DOHH2 (cell line): ENCODE data around the gene ZNF629.
"Not testable (repeated sequence)": the region's sequence is repeated elsewhere in the genome, so short reads cannot be mapped to it uniquely, and the experiment has no call there.

ENCODE experiments used
- H3F3A ChIP-seq: fragments of 200-600 bp; sonication (generic), shearing (Covaris generic); 2 replicates; pipeline ENCODE4 v1.6.0; 2016; ENCODE audit warnings: antibody characterized with exemption, mild to moderate bottlenecking; ENCODE audit not compliant: control insufficient read depth, insufficient read depth
- H3K27ac ChIP-seq: fragments of 200-600 bp; sonication (generic); 2 replicates; pipeline ENCODE4 v1.5.1; 2014; ENCODE audit warnings: low read depth, mild to moderate bottlenecking, low read length, moderate library complexity
- H3K27me3 ChIP-seq: fragments of 200-600 bp; sonication (generic); 2 replicates; pipeline ENCODE4 v1.6.1; 2014; ENCODE audit warnings: mild to moderate bottlenecking, low read length, mixed read lengths; ENCODE audit not compliant: control insufficient read depth
- H3K36me3 ChIP-seq: fragments of 200-600 bp; sonication (generic); 2 replicates; pipeline ENCODE4 v1.6.1; 2014; ENCODE audit warnings: mild to moderate bottlenecking, low read length, moderate library complexity, mixed read lengths; ENCODE audit not compliant: control insufficient read depth
- H3K4me1 ChIP-seq: fragments of 200-600 bp; sonication (generic); 2 replicates; pipeline ENCODE4 v1.6.1; 2014; ENCODE audit warnings: mild to moderate bottlenecking, low read length, mixed read lengths; ENCODE audit not compliant: control insufficient read depth
- H3K4me2 ChIP-seq: fragments of 200-600 bp; sonication (generic); 2 replicates; pipeline ENCODE4 v1.6.0; 2014; ENCODE audit warnings: mild to moderate bottlenecking, low read length, moderate library complexity
- H3K4me3 ChIP-seq: fragments of 200-600 bp; sonication (generic); 2 replicates; pipeline ENCODE4 v1.5.1; 2014; ENCODE audit warnings: mild to moderate bottlenecking, low read length, mixed read lengths
- H3K79me2 ChIP-seq: fragments of 200-600 bp; sonication (generic); 2 replicates; pipeline ENCODE4 v1.6.1; 2014; ENCODE audit warnings: mild to moderate bottlenecking, low read length, mixed read lengths; ENCODE audit not compliant: control insufficient read depth
- H3K9me2 ChIP-seq: fragments of 200-600 bp; sonication (generic); replicated peaks from 2 replicates; pipeline ENCODE4 v1.6.1; 2014; ENCODE audit warnings: mild to moderate bottlenecking, low read length, mixed read lengths; ENCODE audit not compliant: control insufficient read depth
- H3K9me3 ChIP-seq: fragments of 200-600 bp; sonication (generic); 2 replicates; pipeline ENCODE4 v1.6.1; 2014; ENCODE audit warnings: antibody characterized with exemption, low read length, mixed read lengths; ENCODE audit not compliant: control insufficient read depth, insufficient read depth
- H4K20me1 ChIP-seq: fragments of 200-600 bp; sonication (generic); 2 replicates; pipeline ENCODE4 v1.6.0; 2014; ENCODE audit warnings: low read depth, mild to moderate bottlenecking, antibody characterized with exemption, low read length, moderate library complexity; ENCODE audit not compliant: control insufficient read depth, insufficient read depth
- EZH2phosphoT487 ChIP-seq: fragments of 200-600 bp; sonication (generic); IDR thresholded peaks from 2 replicates; pipeline ENCODE4 v1.6.1; 2017; ENCODE audit warnings: borderline replicate concordance, mild to moderate bottlenecking, antibody characterized with exemption, low read length, moderate library complexity, mixed read lengths
- TF ChIP-seq, protein P1 (sequence below): fragments of 200-600 bp; sonication (generic); IDR thresholded peaks from one replicate; pipeline ENCODE4 v1.5.1; 2014; ENCODE audit warnings: antibody characterized with exemption, mild to moderate bottlenecking, low read depth, low read length; ENCODE audit not compliant: poor library complexity, severe bottlenecking

Gene ZNF629

DNA sequence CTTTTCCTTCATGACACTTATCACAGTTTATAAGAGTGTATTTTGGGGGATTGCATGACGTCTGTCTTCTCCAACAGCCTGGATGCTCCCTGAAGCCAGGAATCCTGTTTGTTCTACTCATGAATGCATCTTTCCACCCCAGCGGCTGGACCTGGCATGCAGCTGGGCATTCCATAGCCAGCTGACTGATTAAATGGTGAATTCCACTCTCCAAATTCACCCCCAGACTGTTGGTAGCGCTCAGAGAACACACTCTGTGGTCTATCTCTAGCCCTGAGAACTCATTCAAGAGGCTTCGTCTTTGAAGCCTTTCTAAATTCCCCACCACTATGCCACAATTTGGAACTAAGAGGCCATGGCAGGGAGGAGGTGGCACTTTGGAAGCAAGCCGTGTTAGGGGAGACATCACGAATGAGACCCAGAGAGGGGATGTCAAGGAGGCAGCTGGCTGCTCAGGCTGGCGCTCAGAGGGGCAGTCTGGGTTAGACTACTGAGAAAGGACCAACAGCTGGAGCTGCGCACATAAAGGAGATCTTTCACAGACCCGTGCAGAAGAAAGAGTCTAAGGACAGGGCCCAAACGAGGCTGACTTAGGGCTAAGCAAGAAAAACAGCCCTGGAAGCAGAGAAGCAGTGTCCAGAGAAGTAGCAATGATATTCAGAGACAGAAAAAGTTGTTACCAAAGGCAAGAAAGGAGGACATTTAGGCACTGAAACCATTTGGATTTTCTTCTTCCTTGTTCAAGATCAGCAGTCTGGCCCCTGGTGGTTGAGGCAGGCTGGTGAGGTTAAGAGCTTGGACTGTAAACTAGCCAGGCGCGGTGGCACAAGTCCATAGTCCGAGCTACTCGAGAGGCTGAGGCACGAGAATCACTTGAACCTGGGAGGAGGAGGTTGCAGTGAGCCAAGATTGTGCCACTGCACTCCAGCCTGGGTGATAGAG is 42.4 kb upstream of the ZNF629 start:
- no peaks in the 10 kb centered on the region for H3F3A ChIP-seq
- H3K27me3 ChIP-seq = peaks cover 19% of the 10 kb centered on the region
- H3K9me2 ChIP-seq = no peaks in the 10 kb centered on the region
- H4K20me1 ChIP-seq = no peaks in the 10 kb centered on the region
- no peaks in the 10 kb centered on the region for H3K9me3 ChIP-seq
- no peak overlapping the region for H3K4me2 ChIP-seq
- TF ChIP-seq EZH2phosphoT487 = no peak
- TF ChIP-seq, protein P1, sequence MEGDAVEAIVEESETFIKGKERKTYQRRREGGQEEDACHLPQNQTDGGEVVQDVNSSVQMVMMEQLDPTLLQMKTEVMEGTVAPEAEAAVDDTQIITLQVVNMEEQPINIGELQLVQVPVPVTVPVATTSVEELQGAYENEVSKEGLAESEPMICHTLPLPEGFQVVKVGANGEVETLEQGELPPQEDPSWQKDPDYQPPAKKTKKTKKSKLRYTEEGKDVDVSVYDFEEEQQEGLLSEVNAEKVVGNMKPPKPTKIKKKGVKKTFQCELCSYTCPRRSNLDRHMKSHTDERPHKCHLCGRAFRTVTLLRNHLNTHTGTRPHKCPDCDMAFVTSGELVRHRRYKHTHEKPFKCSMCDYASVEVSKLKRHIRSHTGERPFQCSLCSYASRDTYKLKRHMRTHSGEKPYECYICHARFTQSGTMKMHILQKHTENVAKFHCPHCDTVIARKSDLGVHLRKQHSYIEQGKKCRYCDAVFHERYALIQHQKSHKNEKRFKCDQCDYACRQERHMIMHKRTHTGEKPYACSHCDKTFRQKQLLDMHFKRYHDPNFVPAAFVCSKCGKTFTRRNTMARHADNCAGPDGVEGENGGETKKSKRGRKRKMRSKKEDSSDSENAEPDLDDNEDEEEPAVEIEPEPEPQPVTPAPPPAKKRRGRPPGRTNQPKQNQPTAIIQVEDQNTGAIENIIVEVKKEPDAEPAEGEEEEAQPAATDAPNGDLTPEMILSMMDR = no peak
- no peak overlapping the region for H3K4me3 ChIP-seq
- no peaks in the 10 kb centered on the region for H3K36me3 ChIP-seq
- H3K79me2 ChIP-seq = no peaks in the 10 kb centered on the region
- no peak overlapping the region for H3K27ac ChIP-seq
- H3K4me1 ChIP-seq = no peaks in the 10 kb centered on the region

DNA sequence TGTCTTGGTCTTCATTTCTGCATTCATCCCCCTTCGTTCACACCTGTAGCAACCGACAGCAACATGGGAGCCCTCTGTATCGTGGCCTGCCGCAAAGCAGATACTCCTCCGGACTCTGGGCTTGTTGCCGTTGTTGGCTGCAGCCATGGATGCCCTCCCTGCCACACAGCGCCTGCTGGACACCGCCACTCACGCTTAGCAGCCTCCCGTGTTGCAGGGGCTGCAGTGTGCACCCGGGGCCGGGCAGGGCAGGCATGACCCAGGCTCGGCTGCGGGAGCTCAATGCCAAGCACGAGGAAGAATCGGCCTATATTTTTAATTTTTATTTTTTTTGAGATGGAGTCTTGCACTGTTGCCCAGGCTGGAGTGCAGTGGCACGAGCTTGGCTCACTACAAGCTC is 34.9 kb upstream of the ZNF629 start:
- Histone ChIP-seq H4K20me1 (no peaks in the 10 kb centered on the region), H3K4me1 (no peaks in the 10 kb centered on the region), H3K9me2 (no peaks in the 10 kb centered on the region)

GRCh38 chr16:30821441-30821840 is 34.4 kb upstream of the ZNF629 start:
- H3K36me3 ChIP-seq, H3K4me1 ChIP-seq, H3K4me3 ChIP-seq, H3K9me3 ChIP-seq, H3K79me2 ChIP-seq, H3K27me3 ChIP-seq, H4K20me1 ChIP-seq, H3K4me2 ChIP-seq, H3K27ac ChIP-seq, H3K9me2 ChIP-seq, H3F3A ChIP-seq: not testable (repeated sequence)

More for the DNA sequence above, 34.9 kb upstream of the ZNF629 start:
- H3F3A ChIP-seq = no peaks in the 10 kb centered on the region
- no peak overlapping the region for H3K4me3 ChIP-seq
- H3K4me2 ChIP-seq = no peak overlapping the region
- TF ChIP-seq EZH2phosphoT487 = no peak
- TF ChIP-seq, protein P1 = no peak
- H3K9me3 ChIP-seq = no peaks in the 10 kb centered on the region
- no peak overlapping the region for H3K27ac ChIP-seq
- no peaks in the 10 kb centered on the region for H3K79me2 ChIP-seq
- H3K36me3 ChIP-seq = no peaks in the 10 kb centered on the region
- H3K27me3 ChIP-seq = no peaks in the 10 kb centered on the region

DNA sequence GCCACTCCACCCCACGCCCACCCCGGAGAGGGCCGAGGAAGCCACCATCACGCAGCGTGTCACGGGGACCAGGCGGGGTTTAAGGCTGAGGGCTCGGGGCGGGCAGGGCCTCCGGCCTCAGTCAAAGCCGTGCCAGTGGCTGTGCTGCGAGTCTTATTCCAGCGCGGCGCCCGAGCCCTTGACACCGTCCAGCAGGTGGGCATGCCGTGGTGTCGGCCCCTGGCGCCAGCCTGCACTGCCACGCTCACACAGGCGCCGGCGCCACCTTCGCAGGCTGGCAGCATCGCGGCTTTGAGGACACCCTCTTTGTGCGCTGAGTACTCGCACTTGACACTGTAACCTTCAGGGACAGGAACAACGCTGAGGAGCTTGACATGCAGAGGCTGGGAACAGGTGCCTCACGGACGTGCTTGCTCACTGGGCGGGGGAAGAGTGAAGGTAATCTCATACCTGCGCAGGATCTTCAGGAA is 34.0 kb upstream of the ZNF629 start:
- Histone ChIP-seq H3K27me3 (no peaks in the 10 kb centered on the region), H3K4me1 (no peaks in the 10 kb centered on the region), H3K4me2 (no peak overlapping the region), H3K27ac (no peak overlapping the region), H3K9me3 (no peaks in the 10 kb centered on the region), H3K9me2 (no peaks in the 10 kb centered on the region), H3K4me3 (no peak overlapping the region), H3K79me2 (no peaks in the 10 kb centered on the region), H3F3A (no peaks in the 10 kb centered on the region), H3K36me3 (no peaks in the 10 kb centered on the region), H4K20me1 (no peaks in the 10 kb centered on the region)
- no peak for TF ChIP-seq EZH2phosphoT487
- TF ChIP-seq, protein P1 = no peak
